A549 (cell line): ENCODE measurements around the gene SLC45A1. TPM values are rescaled to one million over a fixed set of nuclear protein-coding genes. Genes with fewer than 3 reads are reported as not detected.

Source experiments
- ATAC-seq, 2 experiments: fragments of 200-7000 bp in 1 of 2; fragments of >200 bp in 1 of 2; cut with Nextera tagmentation in 1 of 2; cut with Tn5 transposase in 1 of 2; 3 replicates each; pipeline versions ENCODE4 v1.8.0 to v1.9.1; 2018 to 2020; ENCODE audit warnings: mild to moderate bottlenecking in 1 of 2, moderate library complexity in 1 of 2
- CTCF ChIA-PET: fragments of 300-600 bp; sonication (Branson Sonifier 250); formaldehyde crosslinking; extraction: SDS; loops from one replicate; lab custom pipeline; 2021; ENCODE audit warnings: antibody characterized with exemption, inconsistent platforms; lab: Yijun Ruan, JAX
- POLR2A ChIA-PET: fragments of 350-600 bp; formaldehyde crosslinking; extraction: SDS; loops from one replicate; lab custom pipeline; 2021; ENCODE audit warnings: antibody characterized with exemption, inconsistent platforms; lab: Yijun Ruan, JAX
- DNase-seq, 2 experiments: peaks; one replicate each; pipeline versions ENCODE4 v3.0.0 to v3.0.0-alpha.2; 2011 to 2016; ENCODE audit warnings: low read depth in 1 of 2, low spot score in 1 of 2
- FAIRE-seq: peaks from 2 replicates; lab custom pipeline; 2011; peaks lifted over from hg19 to GRCh38; lab: Jason Lieb, UNC
- H3K27ac ChIP-seq, 2 experiments: fragments of >200 bp; sonication (Bioruptor Twin); formaldehyde crosslinking; 3 replicates each; pipeline ENCODE4 v1.5.1; 2016 to 2017
- H3K4me1 ChIP-seq: fragments of >200 bp; sonication (Bioruptor Twin); formaldehyde crosslinking; 3 replicates; pipeline ENCODE4 v1.6.1; 2016
- H3K4me2 ChIP-seq: fragments of >200 bp; sonication (Bioruptor Twin); formaldehyde crosslinking; 3 replicates; pipeline ENCODE4 v1.6.1; 2016
- H3K4me3 ChIP-seq: fragments of >200 bp; sonication (Bioruptor Twin); formaldehyde crosslinking; 3 replicates; pipeline ENCODE4 v1.5.1; 2016
- H3K9me3 ChIP-seq: fragments of >200 bp; sonication (Bioruptor Twin); formaldehyde crosslinking; 3 replicates; pipeline ENCODE4 v1.6.1; 2016
- BCL3 ChIP-seq: fragments of >200 bp; sonication (Bioruptor Twin); formaldehyde crosslinking; IDR thresholded peaks from 3 replicates; pipeline ENCODE4 v1.6.1; 2016
- CHD2 ChIP-seq: fragments of 150-350 bp; IDR thresholded peaks from 2 replicates; pipeline ENCODE4 v1.6.1; 2014; ENCODE audit warnings: low read length; ENCODE audit not compliant: partially characterized antibody
- E2F6 ChIP-seq: IDR thresholded peaks from 2 replicates; pipeline ENCODE4 v1.6.1; 2012; ENCODE audit warnings: low read depth, borderline replicate concordance
- EHF ChIP-seq: fragments of 250-450 bp; sonication (Bioruptor Pico); IDR thresholded peaks from 2 replicates; pipeline ENCODE4 v1.5.0; 2020; ENCODE audit warnings: mild to moderate bottlenecking
- FOSB ChIP-seq: fragments of 250-450 bp; sonication (Bioruptor Pico); IDR thresholded peaks from 2 replicates; pipeline ENCODE4 v1.5.0; 2020; ENCODE audit warnings: mild to moderate bottlenecking, moderate library complexity
- FOSL2 ChIP-seq, 2 experiments: fragments of 450-650 bp in 1 of 2; fragments of >200 bp in 1 of 2; sonication (Bioruptor Twin) in 1 of 2; formaldehyde crosslinking; IDR thresholded peaks; 2 replicates each; pipeline versions ENCODE4 v1.5.0 to v1.6.1; 2016 to 2020; ENCODE audit warnings: mild to moderate bottlenecking in 1 of 2, moderate library complexity in 1 of 2
- HDAC2 ChIP-seq: fragments of 200-600 bp; sonication (generic); IDR thresholded peaks from 2 replicates; pipeline ENCODE4 v1.6.1; 2016
- HMGXB4 ChIP-seq: fragments of 250-450 bp; sonication (Bioruptor Pico); IDR thresholded peaks from 2 replicates; pipeline ENCODE4 v1.5.0; 2021; ENCODE audit warnings: mild to moderate bottlenecking, moderate library complexity, borderline replicate concordance
- HOXB13 ChIP-seq: fragments of 250-450 bp; sonication (Bioruptor Pico); IDR thresholded peaks from 2 replicates; pipeline ENCODE4 v1.5.0; 2020; ENCODE audit warnings: low read depth, mild to moderate bottlenecking, moderate library complexity
- JUNB ChIP-seq: fragments of >200 bp; sonication (Bioruptor Twin); formaldehyde crosslinking; IDR thresholded peaks from 2 replicates; pipeline ENCODE4 v1.6.1; 2016
- KDM1A ChIP-seq: fragments of 200-600 bp; sonication (generic); IDR thresholded peaks from 2 replicates; pipeline ENCODE4 v1.6.1; 2016; ENCODE audit warnings: low read depth, mild to moderate bottlenecking
- MAFK ChIP-seq: fragments of 450-650 bp; IDR thresholded peaks from 2 replicates; pipeline ENCODE4 v1.6.1; 2014; ENCODE audit not compliant: partially characterized antibody
- MAZ ChIP-seq: fragments of 150-350 bp; IDR thresholded peaks from 2 replicates; pipeline ENCODE4 v1.6.1; 2014; ENCODE audit warnings: antibody characterized with exemption, low read depth, low read length, borderline replicate concordance
- MYC ChIP-seq: IDR thresholded peaks from 2 replicates; pipeline ENCODE4 v1.6.1; 2012; ENCODE audit warnings: mild to moderate bottlenecking, inconsistent platforms, low read length, improper control_type of control experiment, borderline replicate concordance
- RAD21 ChIP-seq, 2 experiments: fragments of >200 bp in 1 of 2; sonication (Bioruptor Twin) in 1 of 2; formaldehyde crosslinking in 1 of 2; IDR thresholded peaks in 1 of 2; conservative IDR thresholded peaks in 1 of 2; 2 replicates in 1 of 2; 3 replicates in 1 of 2; pipeline ENCODE4 v1.6.1; 2012 to 2018; ENCODE audit warnings: inconsistent platforms in 1 of 2
- REST ChIP-seq: fragments of 200-600 bp; sonication (generic); IDR thresholded peaks from 2 replicates; pipeline ENCODE4 v1.6.1; 2016; ENCODE audit warnings: antibody characterized with exemption, mild to moderate bottlenecking, moderate library complexity
- RFX5 ChIP-seq: fragments of 450-650 bp; IDR thresholded peaks from 2 replicates; pipeline ENCODE4 v1.7.1; 2014; ENCODE audit warnings: antibody characterized with exemption, mild to moderate bottlenecking, moderate library complexity
- RNF2 ChIP-seq: fragments of 200-600 bp; sonication (generic); IDR thresholded peaks from 2 replicates; pipeline ENCODE4 v1.6.1; 2016; ENCODE audit warnings: low read depth, mild to moderate bottlenecking, antibody characterized with exemption, moderate library complexity, borderline replicate concordance
- TFCP2L1 ChIP-seq: fragments of 250-450 bp; sonication (Bioruptor Pico); IDR thresholded peaks from 2 replicates; pipeline ENCODE4 v1.5.0; 2021; ENCODE audit warnings: mild to moderate bottlenecking
- USF2 ChIP-seq: fragments of 450-650 bp; IDR thresholded peaks from 2 replicates; pipeline ENCODE4 v1.6.1; 2014; ENCODE audit warnings: antibody characterized with exemption
- ZNF302 ChIP-seq: fragments of 250-450 bp; sonication (Bioruptor Pico); IDR thresholded peaks from 2 replicates; pipeline ENCODE4 v1.9.0; 2021; ENCODE audit warnings: inconsistent platforms, mild to moderate bottlenecking, moderate library complexity
- WGBS: methylation state at CpG from one replicate; pipeline ENCODE4 v1.1.6; 2017; ENCODE audit errors: missing lambda C conversion rate; 5-methylcytosine and 5-hydroxymethylcytosine counted together
- polyA plus RNA-seq, 4 experiments: library from polyadenylated mRNA; depleted of rRNA in 3 of 4; stranded (reverse); fragments of >200 nt; fragmentation: RNase III in 1 of 4; extraction: RNeasy Plus Mini Kit Qiagen cat#74134 plus additional on column Dnase treatment in 1 of 4; gene quantifications; 2 replicates in 3 of 4; 3 replicates in 1 of 4; pipeline ENCODE4 v1.2.3, GENCODE V29; 2011 to 2017

The SLC45A1 gene
- polyA plus RNA-seq, 2 of the 4 experiments (the other 2 are of a cell fraction), result 1.6 to 1.8 TPM

- ATAC-seq, result 0 out of 6 replicates have a peak, but pooled peaks of 1 of the 2 experiments have one; percentile 22
- 92% methylated on average over 19 of the region's 32 CpGs for WGBS
- POLR2A ChIA-PET, result no interaction called here
- no peaks in the 10 kb centered on the region for H3K9me3 ChIP-seq
- no peak overlapping the region for H3K4me3 ChIP-seq
- no peak overlapping the region for H3K4me2 ChIP-seq
- no peak for FAIRE-seq
- CTCF ChIA-PET, result interaction anchor here (1.2 to 7.8 kb wide), 5 partner anchors 9 to 349 kb away, joined by 5 to 42 read pairs (median 6); no protein-coding TSS in a partner anchor
- H3K27ac ChIP-seq, result no peak overlapping the region
- TF ChIP-seq EHF (CRISPR knock-in tag) (no peak), RFX5 (no peak), HMGXB4 (CRISPR knock-in tag) (no peak), HOXB13 (CRISPR knock-in tag) (no peak), FOSB (CRISPR knock-in tag) (no peak)
- DNase-seq, result no peak
- H3K4me1 ChIP-seq, result no peaks in the 10 kb centered on the region
These were observed 6.4 kb downstream of the SLC45A1 start for GRCh38 chr1:8324176-8324810.

- no peaks in the 10 kb centered on the region for H3K4me1 ChIP-seq
- WGBS, result 94% methylated on average over 13 of the region's 21 CpGs
- TF ChIP-seq FOSL2 (IDR thresholded peaks at IDR 0.05) (no peak), FOSL2 (CRISPR knock-in tag; IDR thresholded peaks at IDR 0.05) (no peak), EHF (CRISPR knock-in tag) (no peak), REST (no peak), MAFK (no peak), E2F6 (no peak), MAZ (no peak), USF2 (no peak), HDAC2 (no peak), ZNF302 (CRISPR knock-in tag) (no peak), TFCP2L1 (no peak), RNF2 (no peak), BCL3 (no peak), MYC (no peak), RAD21 (conservative IDR thresholded peaks at IDR 0.05 in 1 of 2, IDR thresholded peaks at IDR 0.05 in 1 of 2) (no peak), KDM1A (no peak), HMGXB4 (CRISPR knock-in tag) (no peak), CHD2 (no peak), JUNB (no peak)
- TF ChIP-seq, all 56 proteins: peak for 0
- Histone ChIP-seq H3K4me3 (no peak overlapping the region), H3K27ac (no peak overlapping the region), H3K4me2 (no peak overlapping the region), H3K9me3 (no peaks in the 10 kb centered on the region)
- CTCF ChIA-PET, result interaction anchor here (0.9 to 7.8 kb wide), 5 partner anchors 11 to 311 kb away, joined by 4 to 42 read pairs (median 6); no protein-coding TSS in a partner anchor
- no peak for DNase-seq
- POLR2A ChIA-PET, result no interaction called here
- FAIRE-seq, result no peak
- no peak for ATAC-seq
These were observed 7.9 kb downstream of the SLC45A1 start for GRCh38 chr1:8325771-8326170.
